GM18507 (cell line): ENCODE results near the gene HFE.
A peak's percentile ranks its signal among the peaks of the same experiment; 100 is the strongest.

Experiments
- DNase-seq: peaks from one replicate; pipeline ENCODE4 v3.0.0; 2011; ENCODE audit warnings: low read depth; ENCODE audit not compliant: insufficient read length; ENCODE audit errors: extremely low spot score
- FAIRE-seq: peaks from 2 replicates; lab custom pipeline; 2011; peaks lifted over from hg19 to GRCh38; lab: Jason Lieb, UNC

The HFE gene

GRCh38 chr6:26128013-26128771 is 41.0 kb downstream of the HFE start:
- FAIRE-seq (peak; percentile 45), DNase-seq (no peak)

DNA sequence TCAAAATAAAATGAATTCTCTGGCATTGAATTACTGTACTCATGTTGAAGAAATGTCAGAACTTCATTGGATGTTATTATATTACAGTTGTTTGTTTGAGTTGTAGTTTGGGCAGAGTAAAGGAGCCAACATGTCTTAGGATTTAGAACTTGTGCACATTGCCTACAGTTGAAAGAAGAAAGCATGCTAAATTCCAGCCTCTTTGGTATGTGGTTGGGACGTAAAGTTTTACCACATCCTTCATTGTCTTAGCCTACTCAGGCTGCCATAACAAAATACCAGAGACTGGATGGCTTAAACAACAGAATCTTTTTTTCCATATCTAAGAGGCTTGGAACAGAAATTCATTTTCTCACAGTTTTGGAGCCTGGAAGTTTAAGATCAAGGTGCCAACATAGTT is 42.4 kb downstream of the HFE start:
- DNase-seq (no peak), FAIRE-seq (no peak)

GRCh38 chr6:26130581-26131249 is 43.5 kb downstream of the HFE start:
- no peak for DNase-seq
- FAIRE-seq = no peak

GRCh38 chr6:26131618-26132017 is 44.4 kb downstream of the HFE start:
- FAIRE-seq (no peak), DNase-seq (no peak)

- DNase-seq (no peak), FAIRE-seq (no peak)
Observed at GRCh38 chr6:26133730-26134129, 46.5 kb downstream of the HFE start.

DNA sequence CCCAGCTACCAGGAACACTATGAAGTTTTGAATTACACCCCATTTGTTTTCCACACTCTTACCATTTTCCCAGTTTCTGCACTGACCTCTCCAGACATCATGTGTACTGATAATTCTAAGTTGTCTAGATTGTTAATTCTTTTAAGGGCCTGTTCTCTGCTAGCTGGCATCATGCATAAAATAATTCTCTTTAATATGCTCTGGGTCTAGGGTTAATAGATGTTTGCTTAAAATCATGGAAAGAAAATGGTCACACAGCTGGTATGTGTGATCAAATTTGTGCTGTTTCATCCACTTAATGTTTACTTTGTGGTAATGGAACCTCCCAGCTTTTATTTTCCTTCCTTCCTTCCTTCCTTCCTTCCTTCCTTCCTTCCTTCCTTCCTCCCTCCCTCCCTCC is 49.1 kb downstream of the HFE start:
- FAIRE-seq (no peak), DNase-seq (no peak)

DNA sequence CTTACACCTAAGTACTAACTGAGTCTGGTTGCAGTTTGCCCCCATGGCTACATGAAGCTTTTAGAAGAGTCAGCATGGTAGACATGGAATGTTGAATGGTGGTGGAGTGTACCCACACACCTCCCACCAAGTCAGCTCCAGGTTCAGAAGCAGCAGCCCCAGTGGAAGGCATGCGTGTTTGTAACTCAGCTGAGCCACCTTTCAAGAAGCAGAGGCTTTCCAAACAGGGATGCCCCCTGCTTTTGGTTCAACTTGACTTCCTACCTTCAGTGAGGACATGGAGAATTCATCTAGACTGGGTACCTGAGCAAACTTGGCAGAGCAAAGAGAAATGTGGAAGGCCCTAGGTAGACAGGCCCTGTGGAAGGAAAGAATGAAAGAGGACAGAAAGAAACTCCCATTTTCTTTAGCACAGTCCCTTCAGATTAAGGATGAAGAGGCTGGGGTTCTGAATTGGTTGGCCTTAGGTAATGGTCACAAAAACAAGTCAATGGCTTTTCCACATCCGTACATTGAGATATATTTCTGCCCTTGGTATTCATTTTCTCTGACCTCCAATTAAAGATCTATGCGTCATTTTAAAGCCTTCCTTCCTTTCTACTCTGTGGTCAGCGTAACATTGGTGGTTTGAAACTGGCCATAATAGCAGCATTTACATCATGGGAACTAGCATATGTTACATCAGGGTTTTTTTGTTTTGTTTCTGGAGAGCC is 53.2 kb downstream of the HFE start:
- no peak for FAIRE-seq
- DNase-seq = no peak

DNA sequence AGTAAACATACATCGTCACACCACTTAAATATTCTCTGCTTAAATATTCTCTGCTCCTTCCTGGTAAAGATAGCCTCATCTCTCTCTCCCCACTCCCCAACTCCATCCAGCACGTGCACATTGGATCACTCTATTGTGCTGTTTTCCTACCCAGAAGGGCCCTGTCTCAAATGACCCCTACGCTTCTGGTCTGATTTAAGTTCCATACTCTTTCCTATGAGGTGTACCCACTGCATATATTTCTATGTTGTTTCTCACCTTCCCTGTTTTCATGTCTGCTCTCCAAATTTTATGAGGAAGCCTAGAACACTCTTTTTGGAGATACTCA is 53.7 kb downstream of the HFE start:
- DNase-seq = no peak
- FAIRE-seq = no peak

GRCh38 chr6:26141378-26141904 is 54.2 kb downstream of the HFE start:
- FAIRE-seq (no peak), DNase-seq (no peak)

GRCh38 chr6:26142026-26142425 is 54.8 kb downstream of the HFE start:
- no peak for DNase-seq
- no peak for FAIRE-seq
